ENCODE data around the gene KIAA0232.
A peak's percentile ranks its signal among the peaks of the same experiment; 100 is the strongest.
"Not testable (repeated sequence)": the region's sequence is repeated elsewhere in the genome, so short reads cannot be mapped to it uniquely, and the experiment has no call there.

KIAA0232 gene

DNA sequence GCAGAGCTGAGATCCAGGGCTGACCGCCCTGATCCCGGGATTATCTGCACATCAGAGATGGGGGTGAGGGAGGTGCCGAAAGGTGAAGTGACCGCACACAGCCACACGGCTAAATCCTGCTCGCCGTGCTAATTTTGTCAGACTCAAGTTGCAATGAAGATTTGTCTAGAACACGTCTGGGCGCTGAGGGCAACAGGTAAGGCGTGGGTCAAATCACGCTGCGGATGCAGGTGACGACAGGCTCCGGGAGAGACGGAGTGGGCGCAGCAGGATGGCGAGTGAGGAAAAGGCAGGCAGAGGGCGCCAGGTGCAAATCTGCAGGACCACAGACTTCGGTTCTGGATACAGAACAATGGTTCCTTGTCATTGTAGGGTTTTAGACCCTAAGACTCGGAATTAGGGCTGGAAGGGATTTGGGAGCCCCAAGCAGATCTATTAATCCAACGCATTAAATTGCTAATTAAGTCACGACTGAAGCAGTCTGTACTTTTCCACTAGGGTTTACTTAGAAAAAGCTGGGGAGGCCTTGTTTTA lies 125.2 kb downstream of the KIAA0232 start:
- DNase-seq = peak; percentile 82

DNA sequence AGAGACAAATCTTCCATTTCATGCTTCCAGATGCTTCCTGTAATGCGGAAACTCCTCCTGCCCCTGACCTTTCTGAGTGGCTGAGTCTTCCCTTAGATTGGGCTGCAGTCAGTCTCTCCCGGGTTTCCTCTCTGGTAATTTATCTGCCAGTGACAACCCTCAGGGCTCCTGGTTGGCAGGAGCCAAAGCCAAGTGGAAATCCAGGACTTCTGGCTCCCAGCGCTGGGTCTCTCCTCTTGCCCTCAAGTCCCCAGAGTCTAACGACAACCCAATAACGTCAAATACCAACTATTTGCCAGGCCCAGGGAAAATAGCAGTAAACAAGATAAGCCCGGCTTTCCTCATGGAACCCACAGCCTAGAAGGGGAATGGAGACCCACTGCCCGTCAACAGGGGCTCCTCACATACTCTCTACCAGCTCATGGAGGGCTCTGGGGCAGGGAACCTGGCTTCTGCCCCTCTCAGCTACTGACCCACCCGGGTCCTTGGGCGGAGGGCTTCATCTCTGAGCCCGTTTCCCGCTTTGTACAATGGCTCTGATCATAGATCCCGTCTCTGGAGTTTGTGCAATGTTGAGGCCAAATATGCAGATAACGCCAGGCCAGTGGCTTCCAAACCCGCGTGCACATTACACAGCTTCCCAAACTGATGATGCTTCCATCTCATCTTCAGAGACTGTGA lies 126.0 kb downstream of the KIAA0232 start:
- peak; percentile 47 for DNase-seq

DNA sequence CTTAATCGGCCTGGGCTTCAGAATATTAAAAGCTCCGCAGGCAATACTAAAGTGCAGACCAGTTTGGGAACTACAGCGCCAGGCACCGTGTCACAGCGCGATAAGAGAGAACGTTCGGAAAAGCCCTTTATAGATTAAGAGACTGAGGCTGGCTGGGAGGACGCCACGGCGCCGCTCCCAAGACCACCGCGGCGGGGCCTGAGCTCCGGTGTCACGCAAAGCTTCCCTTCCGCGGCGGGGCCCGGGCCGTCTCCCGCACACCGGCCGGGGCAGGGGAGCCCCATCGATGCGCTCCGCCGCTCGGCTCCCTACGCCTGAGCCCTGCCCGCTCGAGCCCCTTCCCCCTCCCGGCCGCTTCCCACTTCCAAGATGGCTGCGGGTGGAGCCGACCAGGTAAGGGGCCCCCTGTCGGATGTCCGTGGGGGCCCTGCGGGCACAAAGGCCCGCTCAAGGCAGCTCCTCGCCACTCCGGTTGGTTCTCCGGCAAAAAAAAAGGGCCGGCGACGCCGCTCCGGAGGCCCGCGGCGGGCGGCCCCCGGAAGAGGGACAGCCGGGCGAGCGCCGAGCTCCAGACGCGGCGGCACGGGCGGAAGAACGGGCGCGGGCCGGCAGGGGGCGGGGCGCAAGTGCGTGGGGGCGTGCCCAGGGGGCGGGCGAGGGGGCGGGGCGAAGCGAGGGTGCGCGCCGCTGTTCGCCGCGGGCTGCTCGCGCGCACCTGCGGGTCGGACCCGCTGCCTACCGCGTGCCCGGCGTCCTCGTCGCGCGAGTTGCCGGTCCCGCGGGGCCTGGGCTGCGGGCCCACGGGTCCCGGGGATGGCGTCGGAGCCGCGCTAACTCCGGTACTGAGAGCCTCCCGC lies 126.8 kb downstream of the KIAA0232 start, which contains the start of gene TBC1D14:
Gene TBC1D14 (plus strand): TSS at position 714 of the 857 bp plus-strand sequence. CDS start 13,564 bp downstream, outside the sequence.
- DNase-seq = peak; percentile 94

DNA sequence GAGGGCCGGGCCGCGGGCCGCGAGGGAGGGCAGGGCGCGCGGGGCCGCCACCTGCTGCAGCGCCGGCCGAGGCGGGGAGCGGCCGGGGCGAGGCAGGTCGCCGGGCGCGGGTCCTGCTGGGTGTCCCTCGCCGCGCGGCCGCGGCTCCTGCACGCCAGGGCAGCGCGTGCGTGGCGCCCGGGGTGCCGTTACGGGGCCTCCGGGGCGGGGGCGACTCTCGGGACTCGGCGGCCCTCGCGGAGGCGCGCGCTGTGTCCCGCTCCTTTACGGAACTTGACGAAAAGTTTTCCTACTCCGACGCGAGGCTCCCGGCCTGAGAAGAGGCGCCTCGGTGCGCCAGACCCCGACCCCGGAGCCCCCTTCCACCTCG lies 127.4 kb downstream of the KIAA0232 start:
- DNase-seq = peak; percentile 91

DNA sequence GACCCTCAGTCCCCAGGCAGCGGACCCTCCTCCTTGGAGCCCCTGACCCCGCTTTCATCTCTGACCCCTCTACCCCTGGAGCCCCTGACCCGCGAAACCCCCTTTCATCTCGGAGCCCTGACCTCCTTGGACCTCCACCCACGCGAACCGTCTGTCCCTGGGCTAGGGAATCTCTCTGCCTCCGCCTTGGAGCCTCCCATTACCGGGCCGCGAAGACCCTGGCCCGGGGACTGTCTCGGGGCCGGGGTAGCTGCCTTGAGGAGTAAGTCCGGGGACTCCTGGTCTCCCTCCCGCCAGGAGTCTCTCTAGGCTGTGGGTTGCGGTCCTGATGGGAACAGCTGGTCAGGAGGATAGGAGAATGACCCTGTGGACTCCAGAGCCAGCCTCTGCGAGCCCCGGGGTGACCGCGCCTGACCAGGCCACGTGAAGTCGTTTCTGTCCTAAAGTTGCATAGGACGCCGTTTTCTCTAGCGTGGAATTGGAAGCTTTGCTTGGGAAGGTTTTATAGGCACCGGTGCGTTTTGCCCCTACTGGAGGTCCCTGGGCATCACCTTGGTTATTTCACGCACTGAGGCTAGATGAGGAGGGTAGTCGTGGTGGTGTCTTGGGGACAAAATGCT lies 127.9 kb downstream of the KIAA0232 start:
- DNase-seq = peak; percentile 60

DNA sequence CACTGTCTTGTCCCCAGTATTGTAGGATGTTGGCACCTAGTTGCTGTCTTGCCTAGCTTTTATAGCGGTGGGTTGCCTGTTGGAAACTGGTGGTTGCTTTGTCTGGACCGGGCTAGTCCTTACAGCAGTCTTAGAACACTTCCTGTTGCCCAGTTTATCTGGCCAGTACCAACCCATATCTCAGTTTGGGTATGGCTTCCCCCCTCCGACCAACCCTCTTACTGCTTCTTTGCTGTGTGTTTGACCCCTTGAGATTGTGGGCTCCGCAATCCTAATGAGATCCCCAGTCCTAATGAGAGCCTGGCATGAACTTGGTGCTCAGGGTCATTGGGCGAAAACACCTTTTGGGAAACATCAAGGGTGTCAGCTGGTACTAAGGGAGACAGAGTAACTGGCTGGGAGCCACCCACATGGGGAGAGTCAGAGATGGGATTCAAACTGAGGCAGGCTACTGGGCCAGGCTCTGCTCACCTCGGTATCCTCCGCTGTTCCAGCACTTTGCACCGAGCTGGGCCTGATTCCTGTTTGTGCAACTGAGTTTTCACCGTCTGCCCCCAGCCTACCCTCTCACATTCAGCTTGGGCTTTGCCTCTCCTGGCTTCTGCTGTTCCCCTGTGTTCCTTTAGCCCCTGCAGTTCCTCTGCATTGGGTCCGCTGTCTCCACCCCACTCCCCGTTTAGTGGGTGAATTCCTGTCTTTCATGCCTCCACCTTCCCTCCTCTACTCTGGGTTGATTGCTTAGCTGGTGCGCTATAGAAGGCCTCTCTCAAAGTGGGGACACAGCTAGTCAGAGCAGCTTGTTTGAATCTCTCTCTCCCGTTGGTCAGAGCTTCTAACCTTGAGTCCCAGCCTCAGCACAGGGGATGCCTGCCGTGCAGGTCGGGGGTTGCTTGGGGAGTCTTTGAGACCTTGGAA lies 128.7 kb downstream of the KIAA0232 start:
- no peak for DNase-seq

DNA sequence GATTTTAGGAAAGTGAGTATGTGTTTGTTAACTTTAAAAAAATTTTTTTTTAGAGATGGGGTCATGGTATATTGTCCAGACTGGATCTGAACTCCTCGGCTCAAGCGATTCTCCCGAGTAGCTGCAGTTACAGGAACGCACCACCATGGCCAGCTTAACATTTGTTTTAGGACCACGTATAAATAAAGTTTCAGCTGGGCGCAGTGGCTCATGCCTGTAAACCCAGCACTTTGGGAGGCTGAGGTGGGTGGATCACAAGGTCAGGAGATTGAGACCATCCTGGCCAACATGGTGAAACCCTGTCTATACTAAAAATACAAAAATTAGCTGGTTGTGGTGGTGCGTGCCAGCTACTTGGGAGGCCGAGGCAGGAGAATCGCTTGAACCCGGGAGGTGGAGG lies 129.4 kb downstream of the KIAA0232 start:
- not testable (repeated sequence) for DNase-seq

DNA sequence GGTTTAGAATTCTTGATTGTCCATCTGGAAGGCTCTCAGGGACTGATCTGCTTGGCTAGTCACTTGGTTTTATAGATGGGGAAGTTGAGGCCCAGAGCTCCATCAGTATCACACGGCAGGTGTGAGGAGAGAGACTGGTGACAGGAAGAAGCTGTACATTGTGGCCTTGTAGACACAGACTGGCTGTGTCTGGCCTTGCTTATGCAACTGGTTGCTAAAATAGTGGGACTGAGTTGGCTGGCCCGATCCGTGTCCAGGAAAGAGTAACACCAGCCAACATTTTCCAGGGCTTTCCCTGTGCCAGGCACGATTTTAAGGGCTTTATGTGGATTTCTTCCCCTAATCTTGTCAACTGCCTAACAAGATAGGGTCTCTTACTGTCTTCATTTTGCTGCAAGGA lies 129.9 kb downstream of the KIAA0232 start:
- no peak for DNase-seq

DNA sequence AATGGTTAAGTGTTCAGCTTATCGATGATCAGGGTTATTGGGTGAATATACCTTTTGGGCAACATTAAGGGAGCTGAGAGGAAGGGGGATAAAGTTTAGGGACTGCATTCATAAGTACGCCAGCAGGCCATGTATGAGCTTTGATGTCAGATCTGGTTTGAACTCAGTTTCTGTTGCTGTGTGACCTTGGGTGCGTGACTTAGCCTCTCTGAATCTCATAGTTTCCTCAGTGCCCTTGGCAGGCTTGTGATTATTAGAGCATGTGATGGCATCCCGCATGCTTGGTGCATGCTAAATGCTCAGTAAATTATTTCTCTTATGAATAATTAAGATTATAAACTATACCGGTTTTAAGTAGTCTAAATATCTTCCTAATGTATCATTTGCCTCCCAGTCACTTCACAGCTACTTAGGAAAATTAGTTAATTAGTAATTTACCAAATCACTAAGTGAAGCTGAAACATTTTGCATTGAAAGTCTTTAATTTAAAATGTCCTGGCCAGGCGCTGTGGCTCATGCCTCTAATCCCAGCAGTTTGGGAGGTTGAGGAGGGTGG lies 130.9 kb downstream of the KIAA0232 start:
- no peak for DNase-seq

DNA sequence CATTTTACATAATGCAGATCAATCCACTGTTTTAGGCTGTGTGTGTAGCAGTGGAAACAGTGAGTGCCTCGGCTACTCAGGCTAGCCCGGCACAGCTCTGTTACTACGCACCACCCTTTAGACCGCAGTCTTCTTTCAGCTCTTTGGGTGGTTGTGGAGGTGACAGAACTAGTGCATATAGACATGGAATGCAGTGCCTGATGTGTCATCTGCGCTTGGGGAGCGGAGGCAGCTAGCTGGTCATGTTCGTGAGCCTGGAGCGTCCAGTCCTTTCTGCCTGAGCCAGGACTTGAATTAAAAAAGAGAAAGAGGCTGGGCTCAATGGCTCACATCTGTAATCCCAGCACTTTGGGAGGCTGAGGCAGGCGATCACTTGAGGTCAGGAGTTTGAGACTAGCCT lies 131.9 kb downstream of the KIAA0232 start:
- no peak for DNase-seq

DNA sequence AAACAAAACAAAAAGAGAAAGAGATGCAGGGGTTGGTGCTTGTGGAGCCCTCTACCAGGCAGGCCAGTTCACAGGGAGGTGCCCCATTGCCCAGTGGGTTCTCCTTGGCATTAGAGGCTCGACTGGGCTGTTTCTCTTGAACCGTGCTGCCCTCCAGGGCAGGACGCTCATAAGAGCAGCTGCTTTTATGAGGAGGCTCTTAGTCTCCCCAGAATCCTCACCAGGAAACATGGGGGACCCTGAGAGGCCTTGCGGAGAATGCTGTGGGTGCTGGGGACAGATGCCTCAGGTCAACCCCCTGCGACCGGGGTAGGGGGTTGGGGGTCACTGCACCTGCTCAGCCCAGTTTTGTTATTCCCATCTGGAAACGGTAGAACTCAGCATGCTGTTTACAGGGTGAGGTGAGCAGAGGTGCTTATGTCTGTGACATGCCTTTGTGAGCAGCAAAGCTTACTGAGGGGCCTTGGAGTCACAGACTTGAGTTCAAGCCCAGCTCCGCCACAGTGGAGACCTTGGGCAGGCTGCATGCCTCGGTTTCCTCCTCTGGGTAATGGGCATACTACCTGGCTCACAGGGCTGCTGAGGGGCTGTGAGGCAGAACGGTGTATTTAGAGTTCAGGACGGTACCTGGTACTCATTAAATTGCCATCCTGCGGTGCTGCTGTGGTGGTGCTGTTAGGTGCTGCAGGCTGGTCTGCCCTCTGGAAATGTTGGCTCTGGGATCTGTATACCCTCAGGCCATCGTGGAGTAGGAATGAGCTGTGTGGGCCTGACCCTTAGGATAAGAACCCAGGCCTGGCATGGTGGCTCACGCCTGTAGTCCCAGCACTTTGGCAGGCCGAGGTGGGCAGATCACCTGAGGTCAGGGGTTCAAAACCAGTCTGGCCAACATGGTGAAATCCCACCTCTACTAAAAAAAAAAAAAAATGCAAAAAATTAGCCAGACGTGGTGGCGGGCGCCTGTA lies 132.8 kb downstream of the KIAA0232 start:
- DNase-seq = no peak

DNA sequence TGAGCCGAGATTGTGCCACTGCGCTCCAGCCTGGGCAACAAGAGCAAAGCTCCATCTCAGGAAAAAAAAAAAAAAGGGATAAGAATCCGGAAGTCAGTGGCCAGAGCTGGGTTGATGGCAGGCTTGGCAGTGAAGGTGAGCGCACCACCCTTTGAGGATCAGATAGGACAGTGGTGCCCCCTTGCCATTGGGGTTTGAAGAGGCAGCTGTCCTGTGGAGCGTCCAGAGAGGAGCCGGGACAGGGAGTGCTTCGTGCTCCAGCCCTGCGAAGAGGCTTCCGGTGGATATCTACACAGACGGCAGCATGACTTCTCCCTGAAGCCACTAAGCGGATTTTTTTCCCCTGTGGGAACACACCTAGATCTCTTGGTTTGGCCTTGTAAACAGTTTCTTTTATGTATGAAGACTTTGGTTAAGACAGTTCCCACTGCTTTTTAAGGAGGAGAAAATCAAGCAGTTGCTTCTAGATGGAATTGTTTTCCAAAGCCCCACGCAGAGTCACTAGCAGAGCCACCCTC lies 133.6 kb downstream of the KIAA0232 start:
- DNase-seq = no peak

DNA sequence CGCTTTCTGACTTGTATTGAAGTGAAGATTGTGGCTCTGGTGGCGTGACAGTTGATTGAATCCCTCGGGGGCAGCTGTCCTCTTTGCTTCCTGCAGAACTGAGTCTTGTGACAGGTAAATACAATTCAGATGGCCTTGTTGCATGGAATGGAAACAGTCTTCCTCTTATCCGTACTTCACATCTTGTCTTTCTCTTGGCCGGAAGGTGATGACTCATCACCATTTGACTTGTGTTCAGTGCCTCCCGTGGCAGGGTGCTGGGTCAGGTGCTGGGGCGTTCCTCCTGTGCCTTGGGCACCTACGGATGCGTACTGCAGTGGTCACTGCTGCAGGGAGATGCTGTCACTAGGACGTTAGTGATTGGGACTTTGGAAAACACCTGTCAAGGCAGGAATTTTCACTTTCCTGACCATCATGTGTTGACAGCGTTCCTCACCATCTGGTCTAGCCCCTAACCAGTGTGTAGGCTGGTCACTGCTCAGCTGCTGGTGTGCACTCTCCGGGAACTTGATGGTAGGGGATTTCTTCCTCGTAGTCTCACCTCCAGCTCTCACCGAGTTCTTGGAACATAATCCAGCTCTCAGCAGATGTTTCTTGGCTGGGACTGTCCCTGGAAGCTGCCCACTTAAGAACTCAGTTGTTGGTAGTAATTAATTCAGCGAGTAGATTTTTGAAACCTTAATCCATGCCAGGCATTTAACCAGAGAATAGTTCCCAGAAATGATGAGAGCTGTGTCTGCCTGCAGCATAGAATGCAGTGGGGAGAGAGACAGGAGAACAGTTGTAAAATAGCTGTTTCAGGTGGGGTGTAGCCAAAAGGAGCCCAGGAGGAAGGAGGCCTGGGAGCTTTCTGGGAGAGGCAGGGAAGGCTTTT lies 134.3 kb downstream of the KIAA0232 start:
- DNase-seq = peak; percentile 88

DNA sequence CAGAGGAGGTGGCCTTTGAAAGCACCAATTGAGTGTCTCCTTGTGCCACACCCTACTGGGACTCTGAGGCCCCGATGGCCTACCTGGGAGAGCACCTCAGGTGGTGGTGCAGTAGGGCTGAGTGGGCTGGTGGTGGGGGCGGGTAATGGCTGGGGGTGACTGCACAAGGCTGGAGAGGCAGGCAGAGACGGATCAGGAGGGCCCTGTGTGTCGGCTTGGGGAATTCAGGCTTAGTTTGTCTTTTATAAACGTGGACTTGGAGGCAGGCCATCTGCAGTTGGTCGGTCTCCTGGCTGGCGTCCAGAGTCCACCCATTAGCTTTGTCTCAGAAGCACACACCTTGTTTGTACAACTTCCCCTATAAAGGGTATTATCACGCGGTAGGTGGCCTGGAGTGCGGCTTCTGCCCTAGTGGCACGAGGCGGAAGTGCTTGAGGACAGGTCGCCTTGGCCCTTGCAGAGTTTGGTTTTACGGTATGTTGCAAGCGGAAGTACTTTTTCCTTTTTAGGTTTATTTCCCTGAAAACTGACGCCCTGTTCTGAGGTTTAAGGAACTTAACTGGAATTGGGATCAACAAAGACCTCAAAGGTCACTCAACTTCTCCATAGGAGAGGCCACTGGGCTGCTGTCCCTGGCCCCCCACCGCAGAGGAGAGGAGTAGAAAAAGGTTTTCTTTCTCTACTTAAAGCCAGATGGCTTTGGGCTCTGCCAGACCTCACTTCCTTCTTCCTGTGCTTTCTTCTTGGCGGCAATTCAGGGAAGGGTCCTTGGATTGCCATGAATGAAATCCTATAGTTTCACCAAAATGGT lies 135.1 kb downstream of the KIAA0232 start:
- DNase-seq = peak; percentile 98

DNA sequence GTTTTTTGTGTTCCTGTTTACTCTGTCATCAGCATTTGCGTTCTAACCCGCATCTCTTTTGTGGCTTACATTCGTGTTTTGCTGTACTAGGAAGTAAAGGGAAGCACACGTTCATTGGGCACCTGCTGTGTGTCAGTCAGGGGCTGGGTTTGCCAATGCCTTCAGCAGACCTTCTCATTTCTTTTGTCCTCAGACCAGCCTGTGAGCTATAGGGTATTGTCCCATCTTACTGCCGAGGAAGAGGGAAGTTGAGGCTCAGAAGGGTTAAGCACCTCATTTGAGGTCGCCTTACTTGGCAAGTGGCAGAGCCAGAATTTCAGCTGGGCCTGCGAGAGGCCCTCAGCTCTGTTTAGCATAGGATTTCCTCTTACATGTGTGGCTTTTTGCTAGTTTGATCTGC lies 135.8 kb downstream of the KIAA0232 start:
- peak; percentile 41 for DNase-seq

DNA sequence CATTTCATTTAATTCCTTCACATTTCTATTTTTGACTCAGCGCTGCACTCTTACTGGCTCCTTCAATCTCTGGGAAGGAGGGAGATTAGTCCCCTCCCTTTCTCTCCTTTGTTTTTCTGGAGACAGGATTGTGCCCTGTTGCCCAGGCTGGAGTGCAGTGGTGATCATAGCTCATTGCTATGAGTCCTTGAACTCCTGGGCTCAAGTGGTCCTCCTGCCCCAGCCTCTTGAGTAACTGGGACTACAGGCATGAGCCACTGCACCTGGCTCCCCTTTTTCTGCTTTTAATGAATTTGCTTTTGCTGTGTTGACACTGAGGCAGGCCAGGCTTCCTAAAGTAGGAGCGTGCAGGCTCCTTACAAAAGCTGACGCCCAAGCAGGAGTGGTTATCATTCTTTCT lies 137.6 kb downstream of the KIAA0232 start:
- DNase-seq = peak; percentile 61

DNA sequence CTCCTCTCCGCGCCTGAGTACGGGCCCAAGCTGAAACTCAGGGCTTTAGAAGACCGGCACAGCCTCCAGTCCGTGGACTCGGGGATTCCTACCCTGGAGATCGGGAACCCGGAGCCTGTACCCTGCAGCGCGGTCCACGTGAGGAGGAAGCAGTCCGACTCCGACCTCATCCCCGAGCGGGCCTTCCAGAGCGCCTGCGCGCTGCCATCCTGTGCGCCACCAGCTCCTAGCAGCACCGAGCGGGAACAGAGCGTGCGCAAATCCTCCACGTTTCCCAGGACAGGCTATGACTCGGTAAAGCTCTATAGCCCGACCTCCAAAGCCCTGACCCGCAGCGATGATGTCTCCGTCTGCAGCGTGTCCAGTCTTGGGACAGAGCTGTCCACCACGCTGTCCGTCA lies 141.0 kb downstream of the KIAA0232 start:
- DNase-seq = no peak

DNA sequence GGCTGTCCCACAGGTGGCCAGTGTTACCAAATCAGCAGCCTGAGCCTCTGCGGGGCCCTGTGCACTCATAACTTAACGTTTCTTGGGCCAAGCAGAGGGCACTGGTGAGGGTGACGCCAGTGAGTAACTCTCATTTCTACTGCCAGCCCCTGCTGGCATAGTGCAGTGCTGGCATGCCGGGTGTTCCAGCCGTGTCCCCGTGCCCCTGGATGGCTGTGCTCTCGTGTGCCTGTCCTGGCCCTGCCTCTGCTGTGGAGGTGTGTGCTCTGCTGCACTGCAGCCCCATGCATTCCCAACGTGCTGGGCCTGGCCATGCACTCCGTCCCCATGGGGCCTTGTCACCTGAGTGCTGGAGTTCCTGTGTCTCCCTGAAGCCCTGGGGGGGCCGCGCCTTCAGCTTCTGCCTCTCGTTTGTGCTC lies 141.8 kb downstream of the KIAA0232 start:
- DNase-seq = no peak
